GM23248 (cell line): ENCODE results near the gene APOBEC3A.
"Not testable (repeated sequence)": the region's sequence is repeated elsewhere in the genome, so short reads cannot be mapped to it uniquely, and the experiment has no call there.

ENCODE experiments used
- EZH2 ChIP-seq: fragments of 200-600 bp; sonication (generic); IDR thresholded peaks from 2 replicates; pipeline ENCODE4 v1.6.1; 2018; ENCODE audit warnings: antibody characterized with exemption, mild to moderate bottlenecking; ENCODE audit not compliant: insufficient read depth, poor library complexity, severe bottlenecking
- EZH2phosphoT487 ChIP-seq: fragments of 200-600 bp; sonication (generic); IDR thresholded peaks from 2 replicates; pipeline ENCODE4 v1.6.1; 2018; ENCODE audit warnings: antibody characterized with exemption, moderate library complexity, mild to moderate bottlenecking, low read depth; ENCODE audit not compliant: insufficient read depth

- not testable (repeated sequence) for TF ChIP-seq EZH2, EZH2phosphoT487
Measured at GRCh38 chr22:38960673-38961072, 3.3 kb downstream of the APOBEC3A start.
